VCaP (cell line): ENCODE measurements around the gene TEAD1.

Experiments used
- H3K27ac ChIP-seq: fragments of 450-650 bp; 2 replicates; pipeline ENCODE4 v1.5.1; 2017
- TF ChIP-seq, protein P1 (sequence below): fragments of 450-650 bp; conservative IDR thresholded peaks from 2 replicates; pipeline ENCODE4 v1.5.1; 2017; ENCODE audit warnings: mild to moderate bottlenecking, moderate library complexity

TEAD1 gene

DNA sequence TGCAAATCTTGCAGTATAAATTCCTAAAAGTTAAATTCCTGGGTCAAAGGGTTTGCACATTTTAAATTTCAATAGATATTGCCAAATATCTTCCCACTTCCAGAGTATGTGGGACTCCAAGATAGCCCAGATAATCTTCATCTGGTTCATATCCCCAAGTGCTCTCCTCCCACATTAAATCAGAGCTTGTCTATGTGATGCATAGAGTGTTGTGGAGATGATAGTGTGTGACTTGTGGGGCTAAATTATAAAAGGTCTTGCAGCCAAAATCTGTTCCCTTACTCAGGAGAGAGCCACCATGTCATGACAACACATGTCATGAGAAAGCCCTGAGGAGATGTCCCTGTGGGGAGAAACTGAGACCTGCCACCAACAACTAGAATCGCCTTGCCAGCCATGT is 39.9 kb upstream of the TEAD1 start:
- H3K27ac ChIP-seq, result no peak overlapping the region
- TF ChIP-seq, protein P1, sequence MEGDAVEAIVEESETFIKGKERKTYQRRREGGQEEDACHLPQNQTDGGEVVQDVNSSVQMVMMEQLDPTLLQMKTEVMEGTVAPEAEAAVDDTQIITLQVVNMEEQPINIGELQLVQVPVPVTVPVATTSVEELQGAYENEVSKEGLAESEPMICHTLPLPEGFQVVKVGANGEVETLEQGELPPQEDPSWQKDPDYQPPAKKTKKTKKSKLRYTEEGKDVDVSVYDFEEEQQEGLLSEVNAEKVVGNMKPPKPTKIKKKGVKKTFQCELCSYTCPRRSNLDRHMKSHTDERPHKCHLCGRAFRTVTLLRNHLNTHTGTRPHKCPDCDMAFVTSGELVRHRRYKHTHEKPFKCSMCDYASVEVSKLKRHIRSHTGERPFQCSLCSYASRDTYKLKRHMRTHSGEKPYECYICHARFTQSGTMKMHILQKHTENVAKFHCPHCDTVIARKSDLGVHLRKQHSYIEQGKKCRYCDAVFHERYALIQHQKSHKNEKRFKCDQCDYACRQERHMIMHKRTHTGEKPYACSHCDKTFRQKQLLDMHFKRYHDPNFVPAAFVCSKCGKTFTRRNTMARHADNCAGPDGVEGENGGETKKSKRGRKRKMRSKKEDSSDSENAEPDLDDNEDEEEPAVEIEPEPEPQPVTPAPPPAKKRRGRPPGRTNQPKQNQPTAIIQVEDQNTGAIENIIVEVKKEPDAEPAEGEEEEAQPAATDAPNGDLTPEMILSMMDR, result no peak

DNA sequence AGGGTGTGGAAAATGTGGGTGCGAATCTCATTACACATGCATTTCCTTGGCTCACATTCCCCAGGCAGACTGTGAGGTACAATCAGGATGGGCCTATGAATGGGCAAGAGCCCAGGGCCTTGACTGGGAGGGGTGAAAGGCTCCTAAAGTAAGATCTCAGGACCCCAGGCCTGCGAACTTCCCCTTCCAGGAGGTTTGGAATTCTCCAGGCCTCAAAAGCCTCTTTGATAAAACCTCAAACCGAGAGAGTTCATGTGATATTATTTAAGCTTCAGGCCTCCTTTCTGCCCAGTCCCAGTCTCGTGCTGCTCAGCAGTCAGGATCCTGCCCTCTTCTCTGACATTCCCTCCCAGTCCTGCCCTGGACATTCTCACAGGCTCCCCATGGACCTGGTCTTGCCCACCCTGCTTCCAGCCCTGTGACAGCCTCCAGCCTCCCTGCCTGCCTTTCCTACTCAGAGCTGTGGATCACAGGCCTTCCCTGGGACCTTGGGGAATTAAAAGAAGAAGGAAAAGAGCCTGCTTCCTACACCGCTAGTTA is 37.3 kb upstream of the TEAD1 start:
- TF ChIP-seq, protein P1, result no peak
- no peak overlapping the region for H3K27ac ChIP-seq

GRCh38 chr11:12639388-12639787 is 34.8 kb upstream of the TEAD1 start:
- no peak overlapping the region for H3K27ac ChIP-seq
- TF ChIP-seq, protein P1, result no peak

DNA sequence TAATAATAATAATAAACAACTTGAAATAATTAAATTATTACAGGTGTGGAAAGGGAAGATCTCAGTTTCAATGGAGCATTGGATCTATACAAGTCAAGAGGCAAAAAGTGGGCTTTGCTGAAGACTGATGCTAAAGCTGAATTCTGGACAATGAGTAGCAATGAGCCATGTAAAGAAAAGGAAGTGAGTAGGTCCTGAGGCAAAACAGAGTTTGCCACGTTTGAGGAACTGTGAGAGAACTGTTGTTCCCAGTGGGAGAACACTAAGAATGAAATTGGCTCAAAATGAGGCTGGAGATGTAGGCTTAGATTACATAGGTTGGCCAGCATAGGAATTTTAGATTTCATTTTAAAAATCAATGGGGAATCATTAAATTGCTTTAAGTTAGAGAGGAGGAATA is 33.9 kb upstream of the TEAD1 start:
- no peak overlapping the region for H3K27ac ChIP-seq
- TF ChIP-seq, protein P1, result no peak

DNA sequence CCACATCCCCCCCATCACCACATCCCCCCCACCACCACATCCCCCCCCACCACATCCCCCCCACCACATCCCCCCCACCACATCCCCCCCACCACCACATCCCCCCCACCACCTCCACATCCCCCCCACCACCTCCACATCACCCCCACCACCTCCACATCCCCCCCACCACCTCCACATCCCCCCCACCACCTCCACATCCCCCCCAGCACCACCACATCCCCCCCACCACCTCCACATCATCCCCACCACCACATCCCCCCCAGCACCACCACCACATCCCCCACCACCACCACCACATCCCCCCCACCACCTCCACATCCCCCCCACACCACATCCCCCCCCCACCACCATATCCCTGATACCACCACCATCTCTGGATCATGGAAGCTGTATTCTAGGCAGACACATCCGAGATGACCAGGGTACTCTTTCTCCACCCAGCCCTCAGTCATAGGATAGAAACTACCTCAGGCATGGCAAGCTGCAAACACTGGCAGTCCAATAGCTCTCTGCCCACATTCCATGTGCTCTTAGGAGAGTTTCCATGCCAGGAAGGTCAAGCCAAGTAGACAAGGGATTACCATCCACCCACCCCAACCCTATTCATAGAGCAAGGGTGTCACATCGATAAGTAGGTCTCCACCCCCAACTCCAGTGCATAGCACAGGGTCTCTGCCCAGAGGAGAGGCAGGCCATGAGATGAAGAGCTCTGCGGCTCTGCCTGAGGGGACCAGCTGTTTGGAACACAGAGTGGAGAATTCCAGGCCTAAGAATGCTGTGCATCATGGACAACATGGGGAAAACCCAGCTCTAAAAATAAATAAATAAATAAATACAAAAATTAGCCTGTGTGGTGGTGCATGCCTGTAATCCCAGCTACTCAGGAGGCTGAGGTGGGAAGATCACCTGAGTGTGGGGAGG is 33.0 kb upstream of the TEAD1 start:
- H3K27ac ChIP-seq, result no peak overlapping the region
- TF ChIP-seq, protein P1, result no peak

DNA sequence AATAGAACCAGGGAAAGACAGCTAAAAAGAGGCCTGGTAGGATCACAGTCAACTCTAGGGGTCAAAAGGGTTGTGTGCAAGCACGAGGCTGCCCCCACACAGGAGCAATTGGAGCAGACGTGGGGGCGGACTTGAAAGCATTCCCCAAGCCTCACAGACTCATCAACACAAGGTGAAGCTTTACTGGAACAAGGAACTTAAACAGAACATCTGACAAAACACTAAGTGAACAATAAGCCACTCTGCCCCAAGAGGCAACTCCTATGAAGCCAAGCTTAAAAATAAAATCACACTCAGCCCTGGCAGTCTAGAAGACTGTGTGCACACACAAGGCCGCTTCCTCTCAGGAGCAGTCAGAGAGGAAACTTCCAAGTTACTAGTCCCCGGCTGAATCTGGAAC is 32.2 kb upstream of the TEAD1 start:
- no peak overlapping the region for H3K27ac ChIP-seq
- TF ChIP-seq, protein P1, result no peak

- TF ChIP-seq, protein P1, result no peak
- H3K27ac ChIP-seq, result no peak overlapping the region
These were observed 31.3 kb upstream of the TEAD1 start for GRCh38 chr11:12642806-12643428.
